ENCODE data around the gene FRMD4B.

GRCh38 chr3:69294014-69294766, 91.7 kb downstream of the FRMD4B start:
- TF ChIP-seq CTCF (IDR thresholded peaks at IDR 0.05; ENCODE audit: insufficient read depth, low read length), result no peak
- no peak for TF ChIP-seq GABPA (IDR thresholded peaks at IDR 0.05; ENCODE audit: low read depth)
- TF ChIP-seq SPI1 (IDR thresholded peaks at IDR 0.05; ENCODE audit: borderline replicate concordance, low read depth), result no peak
- TF ChIP-seq POLR2AphosphoS5 (IDR thresholded peaks at IDR 0.05; ENCODE audit: low read depth), result no peak
